Putamen (tissue), 1 donor: ENCODE measurements around the gene P4HB.

ENCODE experiments used
- DNase-seq: peaks from one replicate; pipeline ENCODE4 v3.0.0-alpha.2; 2016; ENCODE audit warnings: low spot score

The P4HB gene

DNA sequence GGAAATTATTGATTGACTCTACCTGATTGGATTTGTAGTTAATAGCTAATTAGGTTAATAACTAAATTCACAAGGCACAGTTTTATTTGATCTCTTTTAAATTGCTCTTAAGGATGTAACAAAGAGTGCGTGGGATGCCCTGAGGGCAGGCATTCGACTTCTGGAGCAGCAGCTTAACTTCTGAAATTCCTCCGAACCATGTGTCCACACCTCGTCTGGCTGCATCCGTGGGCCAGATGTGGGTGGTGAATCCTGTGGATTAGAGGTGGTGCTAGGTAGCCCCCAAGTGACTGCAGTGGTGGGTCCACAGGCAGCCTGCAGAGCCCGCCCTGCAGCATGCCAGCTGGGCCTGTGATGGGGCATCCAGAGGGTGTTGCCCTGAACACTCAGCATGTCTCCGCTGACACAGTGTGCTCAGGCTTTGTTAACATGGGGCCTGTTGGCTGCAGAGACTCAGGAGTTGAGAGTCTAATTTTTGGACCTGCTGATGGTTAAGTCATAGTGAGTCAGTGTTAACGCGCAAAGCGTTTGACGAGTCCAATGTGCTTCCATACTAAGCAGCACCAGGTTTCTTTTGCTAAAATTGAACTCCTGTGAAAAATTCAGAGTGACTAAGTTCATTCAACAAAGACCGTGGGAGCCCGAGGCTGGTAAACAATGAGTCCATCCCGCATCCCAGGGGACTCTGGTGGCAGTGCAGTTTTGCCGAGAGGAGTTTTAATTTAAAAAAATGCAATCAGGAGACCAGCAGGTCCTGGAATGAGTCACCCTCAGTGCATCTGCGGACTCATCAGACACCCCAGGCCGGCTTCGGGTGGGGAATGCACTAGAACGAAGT, 37.9 kb upstream of the P4HB start:
- no peak for DNase-seq

DNA sequence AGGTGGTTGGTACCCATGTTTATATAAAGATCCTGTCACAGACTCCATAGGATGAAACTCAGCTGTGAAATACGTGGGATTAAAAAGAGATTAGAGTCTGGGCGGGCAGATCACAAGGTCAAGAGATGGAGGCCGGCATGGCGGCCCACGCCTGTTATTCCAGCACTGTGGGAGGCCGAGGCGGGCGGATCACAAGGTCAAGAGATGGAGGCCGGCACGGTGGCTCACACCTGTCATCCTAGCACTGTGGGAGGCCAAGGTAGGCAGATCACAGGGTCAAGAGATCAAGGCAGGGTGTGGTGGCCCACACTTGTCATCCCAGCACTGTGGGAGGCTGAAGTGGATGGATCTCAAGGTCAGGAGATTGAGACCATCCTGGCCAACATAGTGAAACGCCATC, 35.1 kb upstream of the P4HB start:
- DNase-seq: no peak

DNA sequence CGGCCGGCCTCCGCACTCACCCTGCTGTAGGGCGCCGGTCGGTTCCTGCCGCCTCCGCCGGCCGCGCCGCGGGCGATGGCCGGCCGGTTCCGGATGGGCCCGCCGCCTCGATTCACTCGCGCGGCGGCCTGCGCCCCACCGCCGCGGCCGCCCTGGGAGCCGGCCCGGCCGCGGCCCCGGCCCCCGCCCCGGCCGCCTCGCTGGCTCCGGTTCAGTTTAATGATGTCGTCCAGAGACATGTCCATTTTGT, 30.9 kb upstream of the P4HB start:
- no peak for DNase-seq

- DNase-seq: no peak
These were observed 30.3 kb upstream of the P4HB start for GRCh38 chr17:81890447-81891302.

GRCh38 chr17:81889602-81890001, 29.3 kb upstream of the P4HB start:
- no peak for DNase-seq

DNA sequence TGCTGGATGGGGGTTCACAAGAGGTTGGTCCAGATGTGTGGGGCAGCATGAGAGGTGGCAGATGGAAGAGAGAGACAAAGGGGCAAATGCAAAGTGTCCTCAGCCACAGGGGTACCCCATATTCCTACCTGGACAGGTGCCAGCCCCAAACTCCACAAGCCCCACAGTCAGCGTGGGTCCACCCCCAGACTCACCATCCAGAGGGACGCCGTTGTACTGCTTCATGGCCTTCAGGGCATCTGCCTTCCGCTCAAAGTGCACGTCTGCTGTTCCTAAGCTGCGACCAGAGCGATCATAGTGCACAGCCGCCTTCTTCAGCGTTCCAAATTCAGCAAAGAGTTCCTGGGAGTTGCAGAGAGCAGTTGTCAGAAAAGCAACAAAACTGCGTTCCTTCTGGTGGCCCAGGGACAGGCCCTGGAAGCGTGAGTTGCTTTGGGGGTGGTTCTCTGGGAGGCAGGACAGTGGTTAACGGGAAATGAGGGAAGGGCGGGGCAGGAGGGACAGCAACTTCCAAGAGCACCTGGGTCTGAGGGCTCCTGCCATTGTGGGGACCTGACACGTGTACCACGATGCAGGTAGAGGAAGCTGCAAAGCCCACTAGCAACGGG, 28.8 kb upstream of the P4HB start:
- DNase-seq: no peak

DNA sequence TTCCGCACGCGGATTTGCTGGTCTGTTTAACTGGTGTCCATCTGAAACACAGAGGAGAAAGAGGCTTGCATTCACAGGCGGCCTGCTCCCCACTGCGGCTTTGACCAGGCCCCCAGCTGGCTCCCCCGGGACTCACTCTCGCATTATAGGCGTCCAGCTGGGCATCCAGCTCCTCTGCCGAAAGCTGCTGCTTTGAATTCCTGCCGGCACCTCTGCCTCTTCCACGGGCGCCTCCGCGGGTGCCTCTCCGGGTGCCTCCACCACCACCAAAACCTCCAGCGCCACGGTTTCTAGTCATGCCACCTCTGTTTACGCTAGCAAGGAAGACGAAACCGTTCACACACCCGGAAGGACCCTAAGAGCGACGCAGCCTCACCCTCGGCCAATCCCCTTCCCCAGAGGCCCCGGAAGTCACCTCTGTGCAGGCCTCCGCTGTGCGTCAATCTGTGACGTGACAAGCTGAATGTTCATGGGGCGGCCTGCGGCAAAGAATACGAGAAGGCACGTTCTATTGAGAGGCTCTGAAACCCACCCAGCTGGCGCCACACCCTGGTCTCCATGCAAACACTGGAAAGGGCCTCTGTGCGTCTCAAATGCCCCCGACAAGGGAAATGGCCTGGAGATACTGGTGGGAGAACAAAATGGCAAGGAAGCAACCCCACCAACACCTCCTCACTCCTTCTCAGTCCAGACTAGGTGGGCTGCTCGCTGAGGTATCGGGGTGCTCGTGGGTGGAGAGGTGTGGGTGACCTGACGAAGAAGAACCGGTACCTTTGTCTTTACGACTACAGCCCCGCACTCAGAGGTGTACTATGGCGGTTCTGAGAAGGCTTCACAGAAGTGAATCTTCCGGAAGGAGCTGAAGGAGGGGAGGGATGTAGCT, 28.0 kb upstream of the P4HB start:
- no peak for DNase-seq

DNA sequence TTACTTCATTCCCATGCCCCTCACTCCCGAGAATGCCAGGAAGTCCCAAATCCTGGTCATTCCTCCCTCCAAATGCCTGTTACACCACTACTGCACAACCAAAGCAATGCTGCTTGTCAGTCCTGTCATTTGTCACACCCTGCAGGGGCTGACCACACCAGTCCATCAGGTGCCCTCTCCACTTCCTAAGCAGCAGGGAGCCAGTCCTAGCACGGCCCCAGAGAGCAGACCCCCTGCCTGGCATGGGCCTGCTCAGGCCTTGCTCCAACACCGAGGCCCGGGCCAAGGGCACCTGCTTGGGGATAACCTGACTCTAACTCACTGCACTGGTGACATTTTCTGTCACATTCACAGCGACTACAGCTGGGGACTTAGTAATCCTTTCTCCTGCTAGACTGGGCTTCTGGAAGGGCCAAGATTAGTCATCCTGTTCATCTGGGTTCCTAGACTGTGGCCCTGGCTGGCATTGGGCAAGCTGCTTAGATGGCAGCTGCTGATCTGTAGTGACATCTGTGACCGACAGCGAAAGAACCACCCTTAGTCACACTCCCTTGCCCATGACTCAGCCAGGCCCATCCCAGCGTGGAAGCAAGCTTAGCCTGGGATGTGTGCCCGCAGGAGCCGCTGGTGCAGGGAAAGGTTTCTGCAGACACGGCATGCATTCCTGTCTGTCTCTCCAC, 25.7 kb upstream of the P4HB start:
- no peak for DNase-seq

GRCh38 chr17:81885454-81885853, 25.1 kb upstream of the P4HB start:
- DNase-seq: no peak

GRCh38 chr17:81884968-81885367, 24.6 kb upstream of the P4HB start:
- no peak for DNase-seq

GRCh38 chr17:81884520-81884919, 24.2 kb upstream of the P4HB start:
- DNase-seq: no peak

DNA sequence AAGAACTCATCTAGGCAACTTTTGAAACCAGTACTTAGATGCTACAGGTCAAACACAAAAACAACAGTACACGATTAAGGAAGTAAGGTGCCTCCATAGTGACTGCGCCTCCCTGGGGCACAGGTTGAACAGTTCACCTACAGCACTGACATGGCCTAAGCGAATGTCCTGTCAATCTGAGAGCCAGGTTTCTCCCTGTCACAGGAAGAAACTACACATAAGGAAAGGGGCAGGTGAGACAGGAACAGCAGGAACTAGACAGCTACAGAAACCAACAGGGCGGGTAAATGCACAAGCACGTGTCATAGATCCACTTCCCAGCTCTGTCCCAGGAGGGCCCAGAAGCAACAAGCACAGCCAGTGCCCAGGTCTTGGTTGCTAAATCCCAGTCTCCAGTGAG, 18.8 kb upstream of the P4HB start:
- no peak for DNase-seq

- DNase-seq: no peak
These were observed 18.0 kb upstream of the P4HB start for GRCh38 chr17:81878294-81878693.

DNA sequence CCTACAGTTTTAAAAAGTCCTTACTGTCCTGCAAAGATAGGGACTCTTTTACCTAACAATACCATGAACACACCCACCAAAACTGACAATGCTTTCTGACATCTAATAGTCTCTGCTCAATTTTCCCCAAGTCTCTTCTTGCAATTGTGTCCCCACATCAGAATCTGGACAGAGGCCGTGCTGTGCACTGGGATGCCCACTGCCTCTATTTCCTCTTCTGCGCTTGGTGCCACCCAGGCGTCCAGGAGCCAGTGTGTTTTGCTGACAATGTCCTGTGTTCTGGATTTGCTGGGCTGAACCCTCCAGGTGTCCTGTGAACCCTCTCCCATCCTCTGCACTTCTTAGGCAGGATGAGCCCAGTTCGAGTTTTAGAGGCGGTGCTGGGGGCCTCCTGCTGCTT, 17.2 kb upstream of the P4HB start:
- DNase-seq: no peak

GRCh38 chr17:81871387-81872230, 11.3 kb upstream of the P4HB start:
- peak; percentile 88 for DNase-seq

- DNase-seq: no peak
These were observed 10.6 kb upstream of the P4HB start, which contains the start of gene ARHGDIA for GRCh38 chr17:81870981-81871386. Gene ARHGDIA (minus strand): TSS chr17:81871337. CDS start chr17:81869930, 1,407 bp downstream.

DNA sequence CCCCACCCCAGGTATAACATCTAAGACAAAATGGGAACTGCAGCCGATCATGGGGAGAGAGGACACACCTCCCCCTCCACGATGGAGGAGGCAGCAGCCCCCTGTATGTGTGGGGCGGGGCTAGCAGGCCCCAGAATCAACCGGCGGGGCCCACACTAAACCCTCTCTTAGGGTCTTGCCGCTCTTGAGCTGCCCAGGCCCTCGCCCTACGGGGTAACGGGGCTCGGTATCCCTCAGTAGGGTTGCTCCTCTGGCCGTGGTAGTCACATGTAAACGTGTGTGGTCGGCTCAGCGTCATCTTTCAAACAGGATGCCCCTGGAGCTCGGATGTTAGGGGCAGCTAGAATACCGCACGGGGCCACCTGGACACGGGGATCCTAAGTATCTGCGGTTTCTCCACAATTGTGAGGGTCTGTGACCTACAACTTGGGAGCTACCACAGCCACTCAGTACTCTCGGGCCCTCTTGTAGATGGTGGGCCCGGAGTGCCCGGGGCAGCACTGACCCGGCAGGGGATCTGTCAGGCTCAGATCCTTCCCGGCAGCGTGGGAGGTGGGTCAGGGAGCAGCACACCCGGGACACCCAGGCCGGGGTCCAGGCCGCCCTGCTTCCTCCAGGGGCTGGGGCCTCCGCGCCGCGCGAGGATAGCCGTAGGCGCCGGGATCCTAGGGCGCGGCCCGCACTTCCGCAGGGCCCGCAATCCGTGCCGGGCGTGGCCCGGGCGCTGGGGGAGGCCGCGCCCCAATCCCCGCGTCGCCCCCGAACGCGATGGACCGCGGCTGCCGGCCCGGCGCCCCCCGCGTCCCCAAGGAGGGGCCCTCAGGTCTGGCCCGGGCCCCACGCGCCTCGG, 10.0 kb upstream of the P4HB start:
- DNase-seq: no peak

- no peak for DNase-seq
These were observed 9.1 kb upstream of the P4HB start for GRCh38 chr17:81869221-81870130.
